GM19023 (cell line): ENCODE data around the gene THUMPD2.
"Not testable (repeated sequence)": the region's sequence is repeated elsewhere in the genome, so short reads cannot be mapped to it uniquely, and the experiment has no call there.

Source experiments
- ATAC-seq: cut with Tn5 transposase; IDR thresholded peaks from one replicate; pipeline ENCODE4 v1.9.1; 2021; ENCODE audit warnings: mild to moderate bottlenecking, moderate library complexity; ENCODE audit not compliant: unreplicated experiment

Gene THUMPD2, protein sequence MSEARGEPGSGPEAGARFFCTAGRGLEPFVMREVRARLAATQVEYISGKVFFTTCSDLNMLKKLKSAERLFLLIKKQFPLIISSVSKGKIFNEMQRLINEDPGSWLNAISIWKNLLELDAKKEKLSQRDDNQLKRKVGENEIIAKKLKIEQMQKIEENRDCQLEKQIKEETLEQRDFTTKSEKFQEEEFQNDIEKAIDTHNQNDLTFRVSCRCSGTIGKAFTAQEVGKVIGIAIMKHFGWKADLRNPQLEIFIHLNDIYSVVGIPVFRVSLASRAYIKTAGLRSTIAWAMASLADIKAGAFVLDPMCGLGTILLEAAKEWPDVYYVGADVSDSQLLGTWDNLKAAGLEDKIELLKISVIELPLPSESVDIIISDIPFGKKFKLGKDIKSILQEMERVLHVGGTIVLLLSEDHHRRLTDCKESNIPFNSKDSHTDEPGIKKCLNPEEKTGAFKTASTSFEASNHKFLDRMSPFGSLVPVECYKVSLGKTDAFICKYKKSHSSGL

DNA sequence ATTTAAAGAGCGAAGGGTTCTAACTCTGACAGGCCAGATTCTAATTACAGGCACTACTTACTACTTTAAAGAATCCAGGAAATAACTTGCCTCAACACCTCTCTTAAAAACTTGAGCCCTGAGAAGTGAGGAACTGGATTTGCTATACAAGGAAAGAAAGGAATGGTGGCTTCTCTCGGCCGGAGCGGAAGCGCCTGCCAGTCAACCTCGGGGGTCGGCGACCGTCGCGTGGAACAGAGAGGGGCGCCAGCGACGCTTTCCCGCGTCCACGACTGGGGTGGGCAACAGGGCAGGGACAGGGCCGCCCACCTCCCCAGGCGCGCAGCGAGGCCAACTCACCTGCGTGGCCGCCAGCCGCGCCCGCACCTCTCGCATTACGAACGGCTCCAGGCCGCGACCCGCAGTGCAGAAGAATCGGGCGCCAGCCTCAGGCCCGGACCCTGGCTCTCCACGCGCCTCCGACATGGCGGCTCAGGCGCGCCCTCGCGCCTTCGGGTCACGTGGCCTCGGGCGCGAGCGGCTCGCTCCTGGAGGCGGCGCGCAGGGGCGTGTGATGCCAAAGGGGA, at the start of gene THUMPD2:
Gene THUMPD2, minus strand, starts transcription at position 484 of the 566 bp plus-strand sequence. Its CDS starts 19 bp downstream, at position 465.
- ATAC-seq, result peak; percentile 83

DNA sequence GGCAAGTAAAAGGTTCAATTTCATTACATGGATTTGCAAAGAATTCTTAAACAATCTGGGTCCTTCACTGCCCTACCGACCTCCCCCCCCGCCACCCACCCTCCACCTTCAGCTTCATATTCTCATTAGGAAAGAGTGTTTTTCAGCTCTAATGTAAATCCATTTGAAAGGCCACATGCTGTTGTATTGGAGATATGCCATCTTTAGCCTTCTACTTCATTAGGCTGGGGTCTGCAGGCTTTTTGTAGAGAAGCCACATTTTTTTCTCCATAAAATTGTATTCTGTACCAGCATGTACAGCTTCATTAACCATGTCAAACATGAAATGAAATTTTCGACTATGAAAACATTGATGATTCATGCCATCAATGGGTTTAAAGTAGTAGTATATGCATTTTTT, 42.8 kb upstream of the THUMPD2 start:
- ATAC-seq, result no peak

GRCh38 chr2:39816845-39817244, 37.8 kb upstream of the THUMPD2 start:
- no peak for ATAC-seq

- no peak for ATAC-seq
These were observed 37.4 kb upstream of the THUMPD2 start for GRCh38 chr2:39816428-39816827.

GRCh38 chr2:39805936-39806608, 27.0 kb upstream of the THUMPD2 start:
- no peak for ATAC-seq

- no peak for ATAC-seq
These were observed 24.8 kb upstream of the THUMPD2 start for GRCh38 chr2:39803839-39804238.

GRCh38 chr2:39800752-39801151, 21.7 kb upstream of the THUMPD2 start:
- no peak for ATAC-seq

GRCh38 chr2:39796134-39796533, 17.1 kb upstream of the THUMPD2 start:
- no peak for ATAC-seq

- ATAC-seq, result not testable (repeated sequence)
These were observed 11.3 kb upstream of the THUMPD2 start for GRCh38 chr2:39790216-39790818.

- ATAC-seq, result no peak
These were observed 8.9 kb upstream of the THUMPD2 start for GRCh38 chr2:39787950-39788349.

- ATAC-seq, result no peak
These were observed 7.9 kb upstream of the THUMPD2 start for GRCh38 chr2:39786761-39787522.

GRCh38 chr2:39782591-39782990, 3.5 kb upstream of the THUMPD2 start:
- ATAC-seq, result no peak

DNA sequence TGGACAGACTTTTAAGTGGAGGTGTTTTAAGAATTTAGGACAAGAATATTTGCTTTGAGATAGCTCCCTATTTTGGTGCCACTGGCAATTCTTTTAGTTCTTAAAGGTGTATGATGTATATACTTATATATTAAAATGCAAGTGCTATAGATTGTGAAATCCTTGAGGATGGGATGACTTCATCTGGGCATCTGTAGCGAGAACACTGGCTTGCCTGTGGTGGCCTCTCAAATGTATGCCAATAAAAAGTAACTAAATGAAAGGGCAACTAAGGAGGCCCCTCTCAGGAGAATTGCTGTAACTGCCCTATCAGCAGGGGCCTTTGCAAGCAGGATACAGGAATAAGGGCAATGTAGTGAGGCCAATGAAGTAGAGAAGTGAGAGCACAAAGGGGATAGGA, 2.6 kb upstream of the THUMPD2 start:
- no peak for ATAC-seq

GRCh38 chr2:39780825-39781600, 2.0 kb upstream of the THUMPD2 start:
- no peak for ATAC-seq

GRCh38 chr2:39779927-39780326, 869 bp upstream of the THUMPD2 start:
- no peak for ATAC-seq

GRCh38 chr2:39779341-39779851, 338 bp upstream of the THUMPD2 start:
- ATAC-seq, result no peak

GRCh38 chr2:39778233-39778632, 825 bp downstream of the THUMPD2 start:
- no peak for ATAC-seq

DNA sequence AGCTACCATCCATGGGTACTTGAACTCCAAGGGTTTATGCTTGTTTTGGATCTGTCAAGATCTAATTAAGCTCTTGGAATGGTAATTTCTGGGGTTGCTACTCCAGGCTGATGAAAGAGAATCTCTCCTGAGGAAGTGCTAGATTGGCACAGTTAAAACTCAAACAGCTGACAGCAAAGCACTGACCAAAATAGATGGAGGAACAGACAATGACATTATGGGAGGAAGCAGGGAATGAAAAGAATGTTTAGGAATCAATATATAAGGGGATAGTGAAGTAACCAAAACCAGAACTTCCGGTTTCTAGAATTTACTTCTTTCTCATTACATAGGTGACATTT, 6.3 kb downstream of the THUMPD2 start:
- ATAC-seq, result no peak

DNA sequence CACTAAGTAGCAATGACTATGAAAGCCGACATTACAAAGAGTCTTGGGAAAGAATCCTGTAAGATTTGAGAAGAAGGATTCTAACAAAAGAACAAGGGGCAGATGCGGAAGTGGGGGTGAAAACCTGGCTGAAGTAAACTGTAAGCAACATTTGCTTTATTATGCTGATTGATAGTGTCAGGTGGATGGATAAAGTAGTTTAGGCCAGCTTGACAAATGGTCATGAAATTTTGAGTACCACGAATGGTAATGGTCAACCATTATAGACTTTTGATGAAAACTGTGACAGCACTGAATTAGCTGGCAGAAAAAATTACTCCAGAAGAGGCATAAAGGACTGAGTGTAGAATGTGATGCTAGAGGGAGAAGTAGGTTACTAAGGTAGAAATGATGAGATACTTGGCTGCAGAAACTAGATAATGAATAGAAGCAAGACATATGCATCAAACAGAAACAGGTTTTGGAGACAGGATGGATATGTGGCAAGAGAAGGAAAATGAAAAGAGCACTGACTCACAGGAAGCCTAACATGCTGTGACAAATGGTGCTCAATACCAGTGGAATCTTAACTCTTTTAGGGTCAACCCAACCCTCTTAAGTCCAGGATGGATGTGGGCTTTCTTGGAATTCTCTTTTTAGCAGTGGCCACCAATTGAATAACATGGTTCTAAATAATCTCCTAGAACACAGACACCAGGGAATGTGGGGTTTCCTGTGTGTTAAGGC, 6.8 kb downstream of the THUMPD2 start:
- ATAC-seq, result no peak
